ENCODE data around the gene ZNF775.

GRCh38 chr7:150428671-150429451, 49.7 kb downstream of the ZNF775 start:
- no peak for TF ChIP-seq CTCF (IDR thresholded peaks at IDR 0.05)
- no peak for TF ChIP-seq POLR2A (IDR thresholded peaks at IDR 0.05)

Data from right lobe of liver (tissue), 4 donors.